Panc1 (cell line): ENCODE measurements around the gene MSI2. TPM values are rescaled to one million over a fixed set of nuclear protein-coding genes. Genes with fewer than 3 reads are reported as not detected.

Source experiments
- ATAC-seq: fragments of 200-7000 bp; cut with Tn5 transposase; 2 replicates; pipeline ENCODE4 v1.9.1; 2020; ENCODE audit warnings: mild to moderate bottlenecking, moderate library complexity
- BruUV-seq: library from RNA; stranded (reverse); fragments of 400-500 nt; replicated peaks from 2 replicates; lab custom pipeline; 2021; lab: Mats Ljungman, UMichigan
- CTCF ChIA-PET: fragments of 300-600 bp; sonication (Branson Sonifier 250); formaldehyde crosslinking; loops from one replicate; lab custom pipeline; 2022; ENCODE audit warnings: antibody characterized with exemption; lab: Charles Lee
- POLR2A ChIA-PET: fragments of 300-600 bp; sonication (Branson Sonifier 250); formaldehyde crosslinking; loops from one replicate; lab custom pipeline; 2022; ENCODE audit warnings: antibody characterized with exemption; lab: Charles Lee
- DNase-seq: peaks from one replicate; pipeline ENCODE4 v3.0.0-alpha.2; 2010; ENCODE audit warnings: low read depth, low spot score
- H3K27ac ChIP-seq: 2 replicates; pipeline ENCODE4 v1.5.1; 2011; ENCODE audit warnings: mild to moderate bottlenecking, low read length, inconsistent platforms
- H3K27me3 ChIP-seq: fragments of 200-500 bp; sonication (Bioruptor generic); 2 replicates; pipeline ENCODE4 v1.6.0; 2014; ENCODE audit warnings: low read length, inconsistent platforms; ENCODE audit not compliant: control insufficient read depth, insufficient read depth
- H3K36me3 ChIP-seq: fragments of 200-500 bp; sonication (Bioruptor generic); 2 replicates; pipeline ENCODE4 v1.5.1; 2014; ENCODE audit warnings: inconsistent platforms, mild to moderate bottlenecking, low read length, moderate library complexity; ENCODE audit not compliant: control insufficient read depth, insufficient read depth
- H3K4me1 ChIP-seq: 2 replicates; pipeline ENCODE4 v1.5.1; 2011; ENCODE audit warnings: inconsistent platforms, mild to moderate bottlenecking, low read length, moderate library complexity; ENCODE audit not compliant: control insufficient read depth, insufficient read depth
- H3K4me3 ChIP-seq, 2 experiments: 2 replicates each; pipeline ENCODE4 v1.5.1; 2011 to 2012; ENCODE audit warnings: low read depth in 2 of 2, low read length in 2 of 2, mild to moderate bottlenecking in 2 of 2, inconsistent platforms in 1 of 2, moderate library complexity in 1 of 2
- H3K9me3 ChIP-seq: fragments of 200-500 bp; sonication (Bioruptor generic); 2 replicates; pipeline ENCODE4 v1.5.1; 2014; ENCODE audit warnings: low read depth, mild to moderate bottlenecking, inconsistent platforms, low read length, moderate library complexity; ENCODE audit not compliant: control insufficient read depth, insufficient read depth
- CTCF ChIP-seq: fragments of 450-650 bp; IDR thresholded peaks from 2 replicates; pipeline ENCODE4 v1.5.1; 2017; ENCODE audit warnings: mild to moderate bottlenecking
- POLR2AphosphoS5 ChIP-seq: IDR thresholded peaks from 2 replicates; pipeline ENCODE4 v1.6.1; 2012; ENCODE audit warnings: mild to moderate bottlenecking, low read depth, low read length, moderate library complexity
- REST ChIP-seq, 2 experiments: IDR thresholded peaks; 2 replicates each; pipeline ENCODE4 v1.6.1; 2011 to 2012; ENCODE audit warnings: low read depth in 2 of 2, control low read depth in 1 of 2, low read length in 1 of 2, mild to moderate bottlenecking in 1 of 2, moderate library complexity in 1 of 2; ENCODE audit not compliant: insufficient read depth in 1 of 2
- SIN3A ChIP-seq: IDR thresholded peaks from 2 replicates; pipeline ENCODE4 v1.6.1; 2012; ENCODE audit warnings: low read depth, mild to moderate bottlenecking, low read length, moderate library complexity, borderline replicate concordance; ENCODE audit not compliant: insufficient read depth
- TCF7L2 ChIP-seq: IDR thresholded peaks from 2 replicates; pipeline ENCODE4 v1.6.1; 2011; ENCODE audit warnings: mild to moderate bottlenecking, low read depth, low read length, inconsistent platforms
- in situ Hi-C: cut with HindIII; loops from 2 replicates; pipeline ENCODE4 v1.10.0; 2016; ENCODE audit warnings: low sequenced_read_pairs, low pct_unique_long_range_greater_than_20kb
- intact Hi-C: fragments of 100-400 bp; cut with micrococcal nuclease; formaldehyde crosslinking; loops from one replicate; pipeline ENCODE4 v1.10.0; 2022; ENCODE audit not compliant: unreplicated experiment
- total RNA-seq: library from RNA; stranded (reverse); gene quantifications from one replicate; pipeline ENCODE4 v1.2.1, GENCODE V29; 2021; ENCODE audit not compliant: unreplicated experiment

Gene MSI2
- total RNA-seq, 1 experiment from 2014 or later, result 38.5 TPM

- intact Hi-C loops (no loop called here), in situ Hi-C loops (no loop called here)
- no peak for DNase-seq
- TF ChIP-seq SIN3A (no peak), TCF7L2 (no peak), REST (IDR thresholded peaks at IDR 0.05; ENCODE audit: insufficient read depth in 1 of 2, low read depth in 2 of 2, low read length in 1 of 2) (no peak), POLR2AphosphoS5 (no peak), CTCF (no peak)
- BruUV-seq, result no TSS peak
- Histone ChIP-seq H3K9me3 (no peaks in the 10 kb centered on the region), H3K4me3 (no peak overlapping the region), H3K27me3 (no peaks in the 10 kb centered on the region), H3K4me1 (no peaks in the 10 kb centered on the region), H3K36me3 (no peaks in the 10 kb centered on the region), H3K27ac (no peak overlapping the region)
- POLR2A ChIA-PET, result no interaction called here
- CTCF ChIA-PET, result no interaction called here
- no peak for ATAC-seq
Measured at GRCh38 chr17:57644326-57644725, 388.0 kb downstream of the MSI2 start.

- no TSS peak for BruUV-seq
- TF ChIP-seq TCF7L2 (no peak), CTCF (no peak), POLR2AphosphoS5 (no peak), SIN3A (no peak), REST (IDR thresholded peaks at IDR 0.05; ENCODE audit: insufficient read depth in 1 of 2, low read depth in 2 of 2, low read length in 1 of 2) (no peak)
- POLR2A ChIA-PET, result no interaction called here
- DNase-seq (no peak), ATAC-seq (no peak)
- H3K27ac ChIP-seq, result no peak overlapping the region
- intact Hi-C loops (no loop called here), in situ Hi-C loops (no loop called here)
- no peak overlapping the region for H3K4me3 ChIP-seq
- no peaks in the 10 kb centered on the region for H3K4me1 ChIP-seq
- no peaks in the 10 kb centered on the region for H3K36me3 ChIP-seq
- H3K27me3 ChIP-seq, result no peaks in the 10 kb centered on the region
- H3K9me3 ChIP-seq, result no peaks in the 10 kb centered on the region
- CTCF ChIA-PET, result interaction anchor here (0.7 kb wide), 1 partner anchor 25 kb away, joined by 3 read pairs; no protein-coding TSS in a partner anchor
Measured at GRCh38 chr17:57645950-57646665, 389.8 kb downstream of the MSI2 start.
